CD4-positive, CD25-positive, alpha-beta regulatory T cell (primary cell): ENCODE measurements around the gene SDK1. TPM values are rescaled to one million over a fixed set of nuclear protein-coding genes. Genes with fewer than 3 reads are reported as not detected.

Source experiments
- ATAC-seq, 2 donors: fragments of 150-1000 bp; cut with Tn5 transposase; one replicate each; pipeline ENCODE4 v1.10.0; 2021; ENCODE audit warnings: low read depth in 2 of 2, moderate number of reproducible peaks in 2 of 2, moderate library complexity in 1 of 2
- DNase-seq, 3 donors: peaks; one replicate each; pipeline versions ENCODE4 v3.0.0 to v3.0.0-alpha.2; 2012 to 2022; ENCODE audit warnings: mixed read lengths in 1 of 3
- H3K27ac ChIP-seq: one replicate; pipeline ENCODE4 v1.7.0; 2013; ENCODE audit warnings: mild to moderate bottlenecking, low read length; ENCODE audit not compliant: insufficient read depth, poor library complexity, severe bottlenecking
- H3K27me3 ChIP-seq: one replicate; pipeline ENCODE4 v1.7.0; 2013; ENCODE audit warnings: low read length; ENCODE audit not compliant: control insufficient read depth, insufficient read depth
- H3K36me3 ChIP-seq: one replicate; pipeline ENCODE4 v1.7.0; 2013; ENCODE audit warnings: mild to moderate bottlenecking, low read length, moderate library complexity; ENCODE audit not compliant: control insufficient read depth, insufficient read depth
- H3K4me1 ChIP-seq: 2 replicates; pipeline ENCODE4 v1.7.0; 2013; ENCODE audit warnings: mild to moderate bottlenecking, low read length; ENCODE audit not compliant: insufficient read depth, control insufficient read depth, poor library complexity, severe bottlenecking
- H3K4me3 ChIP-seq: one replicate; pipeline ENCODE4 v1.7.0; 2013; ENCODE audit warnings: low read depth, mild to moderate bottlenecking, low read length, moderate library complexity
- H3K9me3 ChIP-seq, 2 experiments: 1 replicate in 1 of 2; 2 replicates in 1 of 2; pipeline ENCODE4 v1.7.0; 2013; ENCODE audit warnings: low read length in 2 of 2, mild to moderate bottlenecking in 1 of 2, moderate library complexity in 1 of 2; ENCODE audit not compliant: control insufficient read depth in 2 of 2
- H3K27ac Mint-ChIP-seq, 3 donors: one replicate each; pipeline ENCODE4 v1.8.0; 2020 to 2022; ENCODE audit warnings: mild to moderate bottlenecking in 3 of 3, mixed read lengths in 3 of 3, moderate library complexity in 2 of 3
- H3K27me3 Mint-ChIP-seq: one replicate; pipeline ENCODE4 v1.8.0; 2022; ENCODE audit warnings: mild to moderate bottlenecking, mixed read lengths
- H3K36me3 Mint-ChIP-seq: one replicate; pipeline ENCODE4 v1.8.0; 2020; ENCODE audit warnings: mixed read lengths
- H3K4me1 Mint-ChIP-seq, 4 donors: one replicate each; pipeline ENCODE4 v1.8.0; 2020 to 2022; ENCODE audit warnings: mixed read lengths in 4 of 4, mild to moderate bottlenecking in 1 of 4
- H3K4me3 Mint-ChIP-seq, 4 donors: one replicate each; pipeline ENCODE4 v1.8.0; 2020 to 2022; ENCODE audit warnings: mild to moderate bottlenecking in 4 of 4, mixed read lengths in 4 of 4, moderate library complexity in 3 of 4
- H3K9me3 Mint-ChIP-seq, 7 donors: one replicate each; pipeline ENCODE4 v1.8.0; 2020 to 2022; ENCODE audit warnings: mixed read lengths in 7 of 7, mild to moderate bottlenecking in 3 of 7, moderate library complexity in 2 of 7
- polyA plus RNA-seq, 4 donors: library from polyadenylated mRNA; unstranded; fragments of 300-500 nt; fragmentation: Illumina TruSeq; gene quantifications; one replicate each; pipeline ENCODE4 v1.2.3, GENCODE V29; 2021
- total RNA-seq: library from RNA; stranded (reverse); gene quantifications from one replicate; pipeline ENCODE4 v1.2.3, GENCODE V29; 2022

Gene SDK1
- total and polyA plus RNA-seq, 5 donors from 2014 or later = 0.47 TPM; not detected in 4

DNA sequence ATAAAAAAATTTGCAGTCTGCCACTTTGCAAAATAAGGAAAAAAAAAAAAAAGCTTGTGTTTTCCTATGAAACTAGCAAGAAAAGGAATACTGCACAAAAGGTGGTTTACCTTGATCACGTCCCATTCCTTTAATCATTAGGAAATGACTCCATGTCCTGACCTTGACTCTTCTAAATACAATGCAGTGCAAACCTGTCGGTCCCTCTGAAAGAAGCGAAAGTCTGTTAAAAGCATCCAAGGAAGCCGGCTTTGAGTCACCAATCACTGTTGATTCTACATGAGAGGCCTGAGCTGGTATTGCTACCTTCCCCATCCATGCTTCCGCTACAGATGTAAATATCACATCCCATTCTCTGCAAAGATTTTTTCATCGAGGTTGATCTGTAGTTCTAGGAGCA, 652.1 kb downstream of the SDK1 start:
- no peak for ATAC-seq
- no peak overlapping the region for H3K27ac ChIP-seq

GRCh38 chr7:3953946-3954345, 652.9 kb downstream of the SDK1 start:
- DNase-seq (no peak), ATAC-seq (no peak)
- Histone ChIP-seq H3K9me3 (no peaks in the 10 kb centered on the region), H3K4me1 (no peaks in the 10 kb centered on the region), H3K36me3 (no peaks in the 10 kb centered on the region), H3K4me3 (no peak overlapping the region), H3K27ac (no peak overlapping the region), H3K27me3 (no peaks in the 10 kb centered on the region)
- Mint-ChIP-seq H3K4me1 (no peaks in the 10 kb centered on the region), H3K27ac (no peak overlapping the region), H3K27me3 (no peaks in the 10 kb centered on the region), H3K36me3 (no peaks in the 10 kb centered on the region), H3K9me3 (no peaks in the 10 kb centered on the region), H3K4me3 (no peak overlapping the region)

More for the DNA sequence above, 652.1 kb downstream of the SDK1 start:
- H3K36me3 ChIP-seq = no peaks in the 10 kb centered on the region
- H3K9me3 ChIP-seq = no peaks in the 10 kb centered on the region
- no peaks in the 10 kb centered on the region for H3K4me1 Mint-ChIP-seq
- DNase-seq = no peak
- no peaks in the 10 kb centered on the region for H3K27me3 ChIP-seq
- no peaks in the 10 kb centered on the region for H3K36me3 Mint-ChIP-seq
- no peaks in the 10 kb centered on the region for H3K4me1 ChIP-seq
- no peaks in the 10 kb centered on the region for H3K9me3 Mint-ChIP-seq
- no peak overlapping the region for H3K4me3 ChIP-seq
- no peak overlapping the region for H3K27ac Mint-ChIP-seq
- no peaks in the 10 kb centered on the region for H3K27me3 Mint-ChIP-seq
- no peak overlapping the region for H3K4me3 Mint-ChIP-seq

- no peak overlapping the region for H3K27ac Mint-ChIP-seq
Measured at GRCh38 chr7:3955026-3955425, 654.0 kb downstream of the SDK1 start.

GRCh38 chr7:3955751-3956696, 655.0 kb downstream of the SDK1 start:
- H3K36me3 Mint-ChIP-seq = no peaks in the 10 kb centered on the region
- H3K27me3 Mint-ChIP-seq = no peaks in the 10 kb centered on the region
- no peaks in the 10 kb centered on the region for H3K4me1 Mint-ChIP-seq
- no peaks in the 10 kb centered on the region for H3K36me3 ChIP-seq
- H3K27ac Mint-ChIP-seq = no peak overlapping the region
- H3K27me3 ChIP-seq = no peaks in the 10 kb centered on the region
- DNase-seq = no peak
- H3K4me1 ChIP-seq = no peaks in the 10 kb centered on the region
- no peaks in the 10 kb centered on the region for H3K9me3 Mint-ChIP-seq
- no peak overlapping the region for H3K4me3 ChIP-seq
- H3K4me3 Mint-ChIP-seq = no peak overlapping the region
- H3K9me3 ChIP-seq = no peaks in the 10 kb centered on the region
- no peak for ATAC-seq
- H3K27ac ChIP-seq = no peak overlapping the region

More at GRCh38 chr7:3955026-3955425, 654.0 kb downstream of the SDK1 start:
- ATAC-seq = no peak
- Mint-ChIP-seq H3K4me3 (no peak overlapping the region), H3K27me3 (no peaks in the 10 kb centered on the region), H3K4me1 (no peaks in the 10 kb centered on the region), H3K36me3 (no peaks in the 10 kb centered on the region), H3K9me3 (no peaks in the 10 kb centered on the region)
- H3K9me3 ChIP-seq = no peaks in the 10 kb centered on the region
- no peaks in the 10 kb centered on the region for H3K27me3 ChIP-seq
- H3K27ac ChIP-seq = no peak overlapping the region
- no peaks in the 10 kb centered on the region for H3K36me3 ChIP-seq
- no peaks in the 10 kb centered on the region for H3K4me1 ChIP-seq
- DNase-seq = no peak
- H3K4me3 ChIP-seq = no peak overlapping the region

GRCh38 chr7:3956949-3957348, 655.9 kb downstream of the SDK1 start:
- Histone ChIP-seq H3K4me3 (no peak overlapping the region), H3K27me3 (no peaks in the 10 kb centered on the region), H3K27ac (no peak overlapping the region), H3K4me1 (no peaks in the 10 kb centered on the region), H3K36me3 (no peaks in the 10 kb centered on the region), H3K9me3 (no peaks in the 10 kb centered on the region)
- DNase-seq (no peak), ATAC-seq (no peak)
- Mint-ChIP-seq H3K4me3 (no peak overlapping the region), H3K27ac (peak overlapping the region in 1 of 3 donors; percentile 72), H3K4me1 (no peaks in the 10 kb centered on the region), H3K36me3 (no peaks in the 10 kb centered on the region), H3K9me3 (peaks cover 0 to 3% (median 0%) of the 10 kb centered on the region in 7 donors), H3K27me3 (no peaks in the 10 kb centered on the region)

GRCh38 chr7:3957472-3958108, 656.5 kb downstream of the SDK1 start:
- H3K4me1 ChIP-seq = no peaks in the 10 kb centered on the region
- Mint-ChIP-seq H3K4me3 (no peak overlapping the region), H3K9me3 (peaks cover 0 to 3% (median 0%) of the 10 kb centered on the region in 7 donors), H3K27ac (peak overlapping the region in 1 of 3 donors; percentile 72), H3K4me1 (no peaks in the 10 kb centered on the region), H3K36me3 (no peaks in the 10 kb centered on the region), H3K27me3 (no peaks in the 10 kb centered on the region)
- H3K4me3 ChIP-seq = no peak overlapping the region
- ATAC-seq (no peak), DNase-seq (no peak)
- H3K27ac ChIP-seq = no peak overlapping the region
- H3K9me3 ChIP-seq = no peaks in the 10 kb centered on the region
- H3K27me3 ChIP-seq = no peaks in the 10 kb centered on the region
- H3K36me3 ChIP-seq = no peaks in the 10 kb centered on the region

DNA sequence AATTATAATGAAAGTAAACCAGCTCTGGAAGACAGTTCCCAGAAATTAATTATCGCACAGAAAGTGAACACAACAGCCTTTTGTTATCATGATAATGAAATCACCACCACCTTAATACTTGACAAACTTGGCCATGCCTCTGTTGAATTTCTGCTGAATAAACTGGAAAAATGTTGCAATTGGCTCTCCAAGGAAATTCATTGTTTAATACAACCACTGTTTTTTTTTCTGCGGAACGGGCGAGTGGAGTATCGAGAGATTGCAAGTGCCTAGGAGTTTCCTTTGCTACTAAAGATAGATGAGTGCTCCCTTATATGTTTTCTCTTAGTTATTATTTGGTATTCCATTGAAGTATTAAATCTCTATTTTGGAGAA, 657.0 kb downstream of the SDK1 start:
- Mint-ChIP-seq H3K27me3 (no peaks in the 10 kb centered on the region), H3K4me1 (no peaks in the 10 kb centered on the region), H3K9me3 (peaks cover 0 to 3% (median 0%) of the 10 kb centered on the region in 7 donors), H3K4me3 (no peak overlapping the region), H3K36me3 (no peaks in the 10 kb centered on the region), H3K27ac (no peak overlapping the region)
- DNase-seq (no peak), ATAC-seq (no peak)
- Histone ChIP-seq H3K4me3 (no peak overlapping the region), H3K36me3 (no peaks in the 10 kb centered on the region), H3K27me3 (no peaks in the 10 kb centered on the region), H3K9me3 (no peaks in the 10 kb centered on the region), H3K4me1 (no peaks in the 10 kb centered on the region), H3K27ac (no peak overlapping the region)
